NCI-H1436 treated with DMSO at 0.1 percent for 48 hours (cell line): ENCODE data around the gene WASHC3.
"Not testable (repeated sequence)": the region's sequence is repeated elsewhere in the genome, so short reads cannot be mapped to it uniquely, and the experiment has no call there.

Experiments used
- DNase-seq: peaks from one replicate; lab custom pipeline; 2025; lab: John Stamatoyannopoulos, UW

The WASHC3 gene

DNA sequence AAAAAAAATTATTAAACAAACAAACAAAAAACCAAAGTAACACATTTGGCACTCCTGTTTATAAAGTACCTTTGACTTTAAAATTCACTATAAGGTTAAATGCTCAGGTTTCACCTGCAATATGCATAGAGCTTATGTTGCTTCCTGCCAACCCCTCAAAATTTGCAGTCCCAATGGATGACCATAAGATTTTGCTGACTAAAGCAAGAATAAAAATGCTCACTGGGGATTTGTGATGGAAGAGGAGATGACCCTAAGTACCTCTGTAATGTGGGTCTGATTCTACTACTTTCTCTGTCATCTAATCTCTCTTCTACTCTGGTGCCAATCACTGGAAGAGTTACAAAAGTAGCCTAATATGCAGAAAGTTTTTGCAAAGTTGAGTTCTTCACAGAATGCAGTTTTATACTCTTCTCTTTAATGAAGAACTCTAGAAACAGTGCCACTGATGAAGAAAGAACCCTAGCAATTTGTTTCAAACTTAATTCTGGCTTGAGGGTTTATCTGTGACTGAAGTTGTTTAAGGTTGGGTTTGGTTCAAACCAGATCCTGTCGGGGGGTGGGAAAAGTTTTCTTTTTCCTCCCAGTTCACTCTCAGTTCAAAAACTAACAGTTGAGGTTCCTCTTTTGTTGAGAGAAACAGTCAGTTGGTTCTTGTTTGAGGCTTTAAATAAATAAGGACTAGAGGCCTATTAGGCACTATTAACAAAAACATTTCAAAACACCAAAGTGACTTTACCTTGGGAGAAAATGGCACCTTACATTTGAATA lies 10.9 kb downstream of the WASHC3 start:
- DNase-seq, result no peak

DNA sequence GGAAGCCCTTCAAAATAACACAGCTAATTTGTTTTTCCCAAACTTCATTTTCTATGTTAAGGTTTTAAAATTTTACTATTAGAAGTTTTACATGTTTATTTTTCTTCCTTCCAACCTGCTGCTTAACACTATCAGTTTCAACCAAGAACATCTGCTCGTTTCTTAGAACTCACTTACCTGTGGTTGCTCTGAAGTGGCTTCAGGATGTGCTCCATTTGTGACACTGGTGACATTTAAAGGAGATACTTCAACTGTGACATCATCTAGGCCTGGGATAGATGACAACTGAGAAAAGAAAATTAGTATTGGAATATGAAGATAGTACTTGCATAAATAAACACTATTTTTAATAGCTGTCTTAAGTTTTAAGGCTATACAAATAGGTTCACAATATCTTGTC lies 17.9 kb downstream of the WASHC3 start:
- DNase-seq, result no peak

- DNase-seq, result no peak
Measured at GRCh38 chr12:102033991-102034745, 27.6 kb downstream of the WASHC3 start.

GRCh38 chr12:102031852-102032251 lies 29.9 kb downstream of the WASHC3 start:
- DNase-seq, result no peak

- no peak for DNase-seq
Measured at GRCh38 chr12:102029141-102029540, 32.6 kb downstream of the WASHC3 start.

DNA sequence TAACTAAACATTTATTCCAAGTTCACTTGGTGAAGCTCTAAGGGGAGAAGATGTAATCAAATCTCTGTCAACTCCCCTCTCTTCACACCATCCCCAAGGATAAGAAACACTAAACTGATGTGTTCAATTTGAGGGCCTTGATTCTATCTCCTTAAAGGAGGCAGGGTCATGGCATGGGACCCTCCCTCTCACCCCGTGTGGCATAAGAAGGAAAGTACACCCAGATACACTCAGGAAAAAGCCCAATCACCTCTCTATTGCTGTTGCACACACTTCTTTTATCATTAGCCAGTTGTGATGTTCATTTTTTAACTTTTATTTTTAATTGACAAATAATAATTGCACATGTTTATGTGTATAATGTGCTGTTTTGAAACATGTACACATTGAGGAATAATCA lies 35.1 kb downstream of the WASHC3 start:
- no peak for DNase-seq

- no peak for DNase-seq
Measured at GRCh38 chr12:102024765-102025164, 37.0 kb downstream of the WASHC3 start.

DNA sequence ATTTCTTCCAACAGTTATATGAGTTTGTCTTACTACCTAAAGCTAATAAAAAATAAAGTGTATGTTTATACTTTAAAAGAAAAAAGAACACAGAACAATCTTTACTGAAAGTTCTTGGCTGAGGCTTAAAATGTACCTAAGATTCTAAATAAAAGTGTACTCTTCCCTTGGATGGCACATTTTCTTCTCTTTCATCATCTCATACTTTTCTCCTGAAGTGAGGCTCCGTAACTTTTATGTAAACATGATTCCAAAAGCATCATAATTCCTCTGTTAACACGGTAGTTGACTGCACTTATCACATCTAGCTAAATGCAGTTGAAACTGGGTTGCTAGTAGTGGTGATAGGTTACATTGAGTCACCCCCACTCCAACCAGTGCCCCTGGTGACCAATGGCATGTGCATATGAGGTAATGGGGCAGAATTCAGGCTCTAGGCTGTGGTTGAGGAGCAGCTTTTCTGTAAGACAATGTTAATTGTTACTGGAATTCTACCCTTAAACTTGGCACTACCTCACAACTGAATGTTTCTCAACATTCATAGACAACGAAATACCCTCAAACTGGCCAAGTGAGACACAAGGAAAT lies 38.4 kb downstream of the WASHC3 start:
- no peak for DNase-seq

DNA sequence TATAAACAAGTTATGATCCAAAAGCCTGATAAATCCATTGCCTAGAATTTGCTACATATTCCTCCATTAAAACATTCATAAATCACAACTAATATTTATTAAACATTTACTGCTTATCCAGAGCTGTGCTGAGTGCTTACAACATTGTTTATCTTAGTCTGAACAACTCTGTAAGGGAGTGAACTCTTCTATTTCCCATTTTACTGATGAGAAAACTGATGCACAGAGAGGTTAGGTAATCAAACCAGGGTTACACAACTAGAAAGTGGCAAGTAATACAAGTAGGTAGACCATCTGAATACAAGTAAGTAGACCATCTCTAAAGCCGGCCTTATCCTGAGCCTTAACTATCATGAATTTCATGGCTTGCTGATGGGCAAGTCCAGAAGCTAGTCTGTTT lies 39.5 kb downstream of the WASHC3 start:
- no peak for DNase-seq

DNA sequence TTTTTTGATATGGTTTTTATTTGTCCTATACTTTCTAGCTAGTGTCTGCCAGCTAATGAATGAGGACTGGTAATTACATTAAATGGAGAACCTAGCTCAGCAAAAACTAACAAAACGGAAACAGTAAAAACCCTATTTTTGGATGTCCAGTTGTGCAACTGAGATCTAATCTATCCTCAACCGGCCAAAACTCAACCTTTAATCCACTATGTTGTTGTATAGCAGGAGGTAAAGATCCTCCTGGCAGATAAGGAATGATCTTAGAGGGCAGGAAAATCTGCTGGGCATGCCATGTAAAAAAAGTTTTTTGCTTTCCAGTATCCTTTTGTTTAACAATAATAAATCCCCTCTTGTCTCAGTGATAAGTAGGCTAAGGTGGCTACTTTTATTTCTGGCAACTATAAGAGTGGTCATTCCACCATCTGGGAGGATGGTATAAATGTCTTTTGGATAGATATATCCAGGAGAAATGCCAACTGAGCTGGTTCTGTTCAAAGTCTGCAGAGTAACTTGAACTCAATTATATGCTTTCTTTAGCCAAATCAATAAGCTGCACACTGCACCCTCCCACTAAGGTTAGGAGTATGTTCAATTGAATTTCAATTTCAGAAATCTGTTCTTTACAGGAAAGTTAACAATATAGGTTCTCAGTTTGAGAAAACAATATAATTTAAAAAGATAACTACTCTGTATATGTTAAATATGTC lies 40.1 kb downstream of the WASHC3 start:
- no peak for DNase-seq

DNA sequence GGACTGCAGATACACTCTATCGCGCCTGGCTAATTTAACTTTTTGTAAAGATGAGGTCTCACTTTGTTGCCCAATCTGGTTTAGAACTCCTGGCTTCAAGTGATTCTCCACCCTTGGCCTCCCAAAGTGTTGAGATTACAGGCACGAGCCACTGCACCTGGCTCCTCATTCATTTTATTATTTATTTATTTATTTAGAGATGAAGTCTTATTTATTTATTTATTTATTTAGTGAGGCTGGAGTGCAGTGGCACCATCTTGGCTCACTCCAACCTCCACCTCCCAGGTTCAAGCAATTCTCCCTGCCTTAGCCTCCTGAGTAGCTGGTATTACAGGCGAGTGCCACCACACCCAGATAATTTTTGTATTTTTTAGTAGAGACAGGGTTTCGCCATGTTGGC lies 43.2 kb downstream of the WASHC3 start:
- not testable (repeated sequence) for DNase-seq

DNA sequence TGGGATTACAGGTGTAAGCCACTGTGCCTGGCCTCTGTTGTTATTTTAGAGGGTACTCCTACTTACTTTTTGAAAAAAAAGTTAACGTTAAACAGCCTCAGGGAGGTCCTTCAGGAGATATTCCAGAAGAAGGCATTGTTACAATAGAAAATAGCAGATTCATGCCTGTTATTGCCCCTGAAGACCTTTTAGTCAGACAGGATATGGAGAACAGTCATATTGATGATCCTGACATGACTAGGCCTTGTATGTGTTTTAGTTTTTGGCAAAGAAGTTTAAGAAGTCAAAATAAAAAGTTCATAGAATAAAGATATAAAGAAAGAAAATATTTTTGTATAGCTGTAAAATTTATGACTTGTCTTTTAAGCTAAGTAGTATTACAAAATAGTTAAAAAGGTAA lies 45.3 kb downstream of the WASHC3 start:
- no peak for DNase-seq

GRCh38 chr12:102010265-102010994 lies 51.4 kb downstream of the WASHC3 start:
- no peak for DNase-seq

DNA sequence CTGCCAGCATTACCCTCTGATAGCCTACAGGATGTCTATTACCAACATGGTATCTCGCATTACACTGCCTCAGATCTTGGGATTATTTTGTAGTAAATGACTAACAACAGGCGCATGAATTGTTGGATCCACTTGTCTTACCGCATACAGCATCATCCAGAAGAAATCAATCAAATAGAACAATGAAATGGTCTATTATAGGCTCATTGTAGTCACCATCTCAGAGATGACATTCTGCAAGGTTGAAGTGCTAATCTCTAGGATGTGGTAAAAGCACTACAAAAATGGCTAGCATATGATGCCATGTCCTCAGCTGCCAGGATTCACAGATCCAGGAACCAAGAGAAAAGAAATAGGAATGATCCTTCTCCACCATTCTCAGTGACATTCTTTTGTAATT lies 52.0 kb downstream of the WASHC3 start:
- DNase-seq, result no peak

DNA sequence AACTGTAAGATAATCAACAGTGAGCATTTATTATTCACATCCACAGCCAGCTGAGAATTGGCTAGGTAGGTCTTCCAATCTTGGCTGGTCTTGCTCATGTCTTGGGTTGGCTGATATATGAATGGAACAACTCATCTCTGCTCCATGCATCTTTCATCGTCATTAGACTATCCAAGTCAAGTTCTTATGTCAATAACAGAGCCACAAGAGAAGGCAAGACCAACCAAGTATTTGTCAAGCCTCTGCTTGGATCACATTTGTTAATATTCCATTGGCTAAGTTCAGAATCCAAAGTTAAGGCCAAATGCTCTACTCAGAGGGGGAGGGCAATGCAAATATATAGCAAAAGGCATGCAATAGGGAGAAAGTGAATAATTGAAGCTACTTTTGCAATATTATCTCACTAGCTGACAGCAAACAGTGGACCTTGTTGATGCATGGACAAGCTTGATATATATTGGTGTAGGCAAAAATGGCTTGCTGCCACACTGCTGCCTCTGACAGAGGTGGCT lies 53.1 kb downstream of the WASHC3 start:
- no peak for DNase-seq

DNA sequence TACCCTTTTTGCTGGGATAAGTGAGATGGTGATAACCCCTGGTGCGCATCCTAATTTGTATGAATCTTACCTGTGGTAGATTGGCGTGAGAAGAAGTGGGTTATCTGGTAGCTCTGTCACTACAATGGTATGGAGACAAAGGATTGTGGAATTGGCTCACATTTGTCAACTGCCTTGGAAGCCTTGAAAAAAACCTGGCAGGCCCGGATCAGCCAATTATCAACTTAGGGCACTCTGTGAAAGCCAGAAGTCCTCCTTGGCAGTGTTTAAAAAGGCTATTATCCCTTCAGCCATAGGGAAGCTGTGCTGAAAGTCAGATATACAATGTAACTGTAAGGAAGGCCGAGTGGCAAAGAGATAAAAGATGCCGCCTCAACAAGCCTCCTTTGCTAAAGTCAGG lies 56.5 kb downstream of the WASHC3 start:
- no peak for DNase-seq

GRCh38 chr12:101997102-101997501 lies 64.7 kb downstream of the WASHC3 start:
- no peak for DNase-seq

GRCh38 chr12:101995684-101996083 lies 66.1 kb downstream of the WASHC3 start:
- DNase-seq, result no peak

DNA sequence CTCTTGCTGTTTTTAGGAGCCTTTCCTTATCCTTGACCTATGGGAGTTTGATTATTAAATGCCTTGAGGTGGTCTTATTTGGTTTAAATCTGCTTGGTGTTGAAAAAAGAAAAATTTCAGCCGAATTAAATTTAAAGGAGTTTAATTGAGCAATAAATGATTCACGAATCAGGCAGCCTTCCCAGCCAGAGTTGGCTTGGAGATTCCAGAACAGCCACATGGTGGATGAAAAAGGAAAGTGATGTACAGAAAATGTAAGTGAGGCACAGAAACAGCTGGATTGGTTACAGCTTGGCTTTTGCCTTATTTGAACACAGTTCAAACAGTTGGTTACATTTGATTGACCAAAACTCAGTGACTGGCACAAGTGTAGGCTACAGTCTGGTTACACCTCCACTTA lies 69.7 kb downstream of the WASHC3 start:
- no peak for DNase-seq

GRCh38 chr12:101982307-101982706 lies 79.5 kb downstream of the WASHC3 start:
- no peak for DNase-seq

DNA sequence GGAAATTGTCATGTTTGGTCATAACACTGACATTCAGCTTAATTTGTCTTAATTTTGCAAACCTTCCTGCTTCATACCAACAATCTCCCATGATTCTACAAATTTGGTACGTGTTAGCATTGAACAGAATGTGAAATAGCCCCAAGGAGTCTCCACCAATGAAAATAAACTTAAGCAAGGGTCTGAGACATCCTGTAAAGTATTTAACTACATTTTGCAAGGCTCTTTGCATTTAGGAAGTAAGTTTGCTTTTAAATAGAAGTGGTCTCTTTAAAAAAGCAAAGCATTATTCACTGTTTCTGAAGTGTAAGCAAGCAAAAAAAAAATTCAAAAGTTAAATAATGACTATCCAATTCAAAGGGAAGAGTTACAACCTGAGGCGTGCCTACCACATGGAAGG lies 79.9 kb downstream of the WASHC3 start:
- DNase-seq, result no peak

GRCh38 chr12:101968770-101969169 lies 93.0 kb downstream of the WASHC3 start:
- DNase-seq, result no peak
